ENCODE results near the gene SFXN1.

SFXN1 gene

GRCh38 chr5:175477440-175477839, 920 bp upstream of the SFXN1 start:
- ChIA-PET CTCF (interaction anchor here (2.1 kb wide), 1 partner anchor 12 kb away, joined by 11 read pairs; no protein-coding TSS in a partner anchor), POLR2A (ENCODE audit: low non-redundant PET) (interaction anchor here (0.8 kb wide), 1 partner anchor 1672 kb away, joined by 3 read pairs; no protein-coding TSS in a partner anchor)
- no peak overlapping the region for H3K27ac ChIP-seq
- no peak for DNase-seq (ENCODE audit: low spot score)
- TF ChIP-seq CTCF (conservative IDR thresholded peaks at IDR 0.05; ENCODE audit: low read depth): no peak

DNA sequence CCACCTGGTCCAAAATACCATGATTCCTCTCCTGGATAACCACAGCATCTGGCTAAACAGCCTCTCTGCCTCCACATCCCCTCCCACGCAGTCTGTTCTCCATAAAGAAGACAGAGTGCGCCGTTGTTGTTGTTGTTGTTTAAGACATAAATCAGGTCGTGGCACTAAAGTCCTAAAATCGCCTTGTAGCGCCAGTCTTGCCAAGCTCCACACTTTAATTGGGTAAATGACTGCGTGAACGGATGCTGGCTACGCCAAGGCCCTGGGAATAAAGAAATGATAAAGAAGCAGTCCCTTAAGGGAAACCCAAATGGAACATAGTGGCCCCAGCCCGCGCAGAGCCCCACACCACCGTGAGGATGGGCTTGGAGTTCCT, 364 bp upstream of the SFXN1 start:
- POLR2A ChIA-PET (ENCODE audit: low non-redundant PET): interaction anchor here (0.6 to 0.8 kb wide), 3 partner anchors 10 to 1672 kb away, joined by 3 to 4 read pairs (median 3); no protein-coding TSS in a partner anchor
- no peak for DNase-seq (ENCODE audit: low spot score)
- CTCF ChIA-PET: interaction anchor here (0.7 to 2.1 kb wide), 2 partner anchors 13 to 58 kb away, joined by 3 to 11 read pairs; no protein-coding TSS in a partner anchor
- no peak for TF ChIP-seq CTCF (conservative IDR thresholded peaks at IDR 0.05; ENCODE audit: low read depth)
- H3K27ac ChIP-seq: peak overlapping the region; percentile 83

DNA sequence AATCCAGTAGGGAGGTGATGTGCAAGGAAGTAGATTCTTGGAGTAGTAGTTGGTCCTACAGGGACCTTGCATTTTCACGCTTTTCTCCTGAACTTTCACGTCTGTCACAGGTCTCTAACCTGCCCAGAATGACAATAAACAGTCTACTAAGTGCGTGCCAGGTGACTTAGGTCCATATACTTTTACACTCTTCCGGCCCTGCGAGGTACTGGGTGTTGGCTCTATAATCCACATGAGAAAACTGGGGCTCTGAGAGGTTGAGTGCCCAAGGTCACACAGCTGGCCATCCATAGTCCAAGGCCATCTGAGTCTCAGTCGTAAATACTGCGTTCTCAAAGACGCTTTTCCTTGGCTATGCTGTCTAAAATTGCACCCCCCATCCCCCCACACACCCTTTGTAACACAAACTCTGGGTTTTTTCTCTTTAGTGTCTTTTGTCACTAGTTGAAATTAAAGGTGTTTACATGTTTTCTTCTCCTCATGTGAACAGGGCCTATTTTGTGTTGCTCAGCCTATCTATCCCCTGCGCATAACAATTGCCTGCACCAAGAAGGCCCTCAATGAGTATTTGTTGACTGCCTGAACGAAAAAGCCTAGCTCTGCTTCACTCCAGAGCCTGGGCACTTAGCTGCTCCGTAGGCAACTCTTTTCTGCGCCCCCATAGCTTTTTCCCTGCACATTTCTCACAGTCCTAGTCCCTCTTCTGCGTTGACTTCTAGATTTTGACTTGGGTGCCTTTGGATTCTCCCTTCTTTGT, 943 bp downstream of the SFXN1 start:
- CTCF ChIA-PET: interaction anchor here (2.1 kb wide), 1 partner anchor 15 kb away, joined by 7 read pairs; no protein-coding TSS in a partner anchor
- H3K27ac ChIP-seq: peak overlapping the region; percentile 83
- DNase-seq (ENCODE audit: low spot score): no peak
- POLR2A ChIA-PET (ENCODE audit: low non-redundant PET): no interaction called here
- TF ChIP-seq CTCF (conservative IDR thresholded peaks at IDR 0.05; ENCODE audit: low read depth): no peak

GRCh38 chr5:175483337-175483736, 5.0 kb downstream of the SFXN1 start:
- POLR2A ChIA-PET (ENCODE audit: low non-redundant PET): no interaction called here
- no peak overlapping the region for H3K27ac ChIP-seq
- TF ChIP-seq CTCF (conservative IDR thresholded peaks at IDR 0.05; ENCODE audit: low read depth): no peak
- no peak for DNase-seq (ENCODE audit: low spot score)
- CTCF ChIA-PET: interaction anchor here (0.7 kb wide), 1 partner anchor 1169 kb away, joined by 4 read pairs; no protein-coding TSS in a partner anchor

DNA sequence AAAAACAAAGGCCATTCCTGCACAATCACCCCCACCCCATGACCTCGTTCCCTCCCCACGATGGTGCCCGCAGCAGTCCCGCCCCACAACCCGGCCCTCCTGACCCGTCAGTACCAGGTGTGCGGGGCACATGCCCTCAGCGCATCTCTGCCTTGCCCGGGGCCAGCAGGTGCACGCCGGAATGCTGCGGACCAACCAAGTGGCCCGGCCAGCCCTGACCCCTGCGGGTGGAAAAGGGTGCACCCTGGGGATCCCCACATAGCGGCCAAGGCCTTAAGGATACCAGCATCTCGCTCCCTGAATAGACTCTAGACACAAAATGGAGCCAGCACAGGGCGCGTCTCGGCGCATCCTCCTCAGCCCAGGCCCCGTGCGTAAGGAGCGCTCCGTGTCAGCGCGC, 6.0 kb downstream of the SFXN1 start:
- no peak for DNase-seq (ENCODE audit: low spot score)
- no peak overlapping the region for H3K27ac ChIP-seq
- TF ChIP-seq CTCF (conservative IDR thresholded peaks at IDR 0.05; ENCODE audit: low read depth): no peak
- CTCF ChIA-PET: no interaction called here
- POLR2A ChIA-PET (ENCODE audit: low non-redundant PET): no interaction called here

GRCh38 chr5:175484829-175485228, 6.5 kb downstream of the SFXN1 start:
- CTCF ChIA-PET: interaction anchor here (1.3 kb wide), 1 partner anchor 20 kb away, joined by 4 read pairs; no protein-coding TSS in a partner anchor
- no peak for TF ChIP-seq CTCF (conservative IDR thresholded peaks at IDR 0.05; ENCODE audit: low read depth)
- POLR2A ChIA-PET (ENCODE audit: low non-redundant PET): no interaction called here
- DNase-seq (ENCODE audit: low spot score): no peak
- no peak overlapping the region for H3K27ac ChIP-seq

Measured in RWPE1 (cell line).